DOHH2 (cell line): ENCODE data around the gene OGFOD2.

Experiments used
- EZH2phosphoT487 ChIP-seq: fragments of 200-600 bp; sonication (generic); IDR thresholded peaks from 2 replicates; pipeline ENCODE4 v1.6.1; 2017; ENCODE audit warnings: borderline replicate concordance, mild to moderate bottlenecking, antibody characterized with exemption, low read length, moderate library complexity, mixed read lengths
- TF ChIP-seq, protein P1 (sequence below): fragments of 200-600 bp; sonication (generic); IDR thresholded peaks from one replicate; pipeline ENCODE4 v1.5.1; 2014; ENCODE audit warnings: antibody characterized with exemption, mild to moderate bottlenecking, low read depth, low read length; ENCODE audit not compliant: poor library complexity, severe bottlenecking

DNA sequence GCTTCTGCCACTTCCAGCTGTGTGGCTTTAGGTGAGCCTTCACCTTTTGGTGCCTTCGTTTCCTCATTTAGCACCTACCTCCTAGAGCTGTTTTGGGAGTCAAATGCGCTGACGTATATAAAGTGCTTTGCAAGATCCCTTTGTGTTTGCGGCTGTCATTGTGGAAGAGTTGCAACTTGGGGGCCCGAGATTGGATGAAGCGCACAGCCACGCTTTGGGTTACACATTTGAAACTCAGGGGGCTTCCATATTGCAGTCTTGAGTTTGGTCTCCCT, 4.8 kb downstream of the OGFOD2 start:
- TF ChIP-seq, protein P1, sequence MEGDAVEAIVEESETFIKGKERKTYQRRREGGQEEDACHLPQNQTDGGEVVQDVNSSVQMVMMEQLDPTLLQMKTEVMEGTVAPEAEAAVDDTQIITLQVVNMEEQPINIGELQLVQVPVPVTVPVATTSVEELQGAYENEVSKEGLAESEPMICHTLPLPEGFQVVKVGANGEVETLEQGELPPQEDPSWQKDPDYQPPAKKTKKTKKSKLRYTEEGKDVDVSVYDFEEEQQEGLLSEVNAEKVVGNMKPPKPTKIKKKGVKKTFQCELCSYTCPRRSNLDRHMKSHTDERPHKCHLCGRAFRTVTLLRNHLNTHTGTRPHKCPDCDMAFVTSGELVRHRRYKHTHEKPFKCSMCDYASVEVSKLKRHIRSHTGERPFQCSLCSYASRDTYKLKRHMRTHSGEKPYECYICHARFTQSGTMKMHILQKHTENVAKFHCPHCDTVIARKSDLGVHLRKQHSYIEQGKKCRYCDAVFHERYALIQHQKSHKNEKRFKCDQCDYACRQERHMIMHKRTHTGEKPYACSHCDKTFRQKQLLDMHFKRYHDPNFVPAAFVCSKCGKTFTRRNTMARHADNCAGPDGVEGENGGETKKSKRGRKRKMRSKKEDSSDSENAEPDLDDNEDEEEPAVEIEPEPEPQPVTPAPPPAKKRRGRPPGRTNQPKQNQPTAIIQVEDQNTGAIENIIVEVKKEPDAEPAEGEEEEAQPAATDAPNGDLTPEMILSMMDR: no peak
- TF ChIP-seq EZH2phosphoT487: no peak
